Natural killer cell (primary cell): ENCODE measurements around the gene TRIM38. TPM values are rescaled to one million over a fixed set of nuclear protein-coding genes. Genes with fewer than 3 reads are reported as not detected.

ENCODE experiments used
- ATAC-seq, 3 donors: fragments of 150-1000 bp in 2 of 3; fragments of 200-7000 bp in 1 of 3; cut with Tn5 transposase; 1 replicate in 1 of 3; 2 replicates in 2 of 3; pipeline ENCODE4 v1.10.0; 2021; ENCODE audit warnings: mild to moderate bottlenecking in 2 of 3, moderate library complexity in 2 of 3
- DNase-seq, 2 donors: peaks; one replicate each; pipeline versions ENCODE4 v3.0.0 to v3.0.0-alpha.2; 2013 to 2021; ENCODE audit warnings: mixed read lengths in 1 of 2
- H3K27ac ChIP-seq: one replicate; pipeline ENCODE4 v1.5.1; 2013; ENCODE audit warnings: mild to moderate bottlenecking, low read length
- H3K27me3 ChIP-seq: one replicate; pipeline ENCODE4 v1.6.1; 2013; ENCODE audit warnings: low read length; ENCODE audit not compliant: control insufficient read depth, insufficient read depth
- H3K36me3 ChIP-seq: one replicate; pipeline ENCODE4 v1.6.1; 2013; ENCODE audit warnings: low read length; ENCODE audit not compliant: control insufficient read depth, insufficient read depth
- H3K4me1 ChIP-seq: one replicate; pipeline ENCODE4 v1.6.1; 2013; ENCODE audit warnings: low read length; ENCODE audit not compliant: control insufficient read depth, insufficient read depth
- H3K4me3 ChIP-seq: one replicate; pipeline ENCODE4 v1.5.1; 2013; ENCODE audit warnings: low read length
- H3K9me3 ChIP-seq: one replicate; pipeline ENCODE4 v1.6.1; 2013; ENCODE audit warnings: low read length; ENCODE audit not compliant: control insufficient read depth, insufficient read depth
- H3K27ac Mint-ChIP-seq, 2 donors: one replicate each; pipeline ENCODE4 v1.8.0; 2022; ENCODE audit warnings: mild to moderate bottlenecking in 2 of 2, mixed read lengths in 2 of 2, moderate library complexity in 1 of 2
- H3K27me3 Mint-ChIP-seq, 2 donors: one replicate each; pipeline ENCODE4 v1.8.0; 2022; ENCODE audit warnings: low read depth in 2 of 2, mixed read lengths in 2 of 2
- H3K36me3 Mint-ChIP-seq: one replicate; pipeline ENCODE4 v1.8.0; 2022; ENCODE audit warnings: mixed read lengths
- H3K4me1 Mint-ChIP-seq, 2 donors: one replicate each; pipeline ENCODE4 v1.8.0; 2022; ENCODE audit warnings: mixed read lengths in 2 of 2
- H3K4me3 Mint-ChIP-seq: one replicate; pipeline ENCODE4 v1.8.0; 2022; ENCODE audit warnings: mild to moderate bottlenecking, moderate library complexity, mixed read lengths
- H3K9me3 Mint-ChIP-seq, 2 donors: one replicate each; pipeline ENCODE4 v1.8.0; 2022; ENCODE audit warnings: mixed read lengths in 2 of 2
- WGBS: methylation state at CpG from one replicate; pipeline ENCODE4 v1.1.7; 2013; ENCODE audit warnings: missing lambda C conversion rate; ENCODE audit not compliant: insufficient coverage; 5-methylcytosine and 5-hydroxymethylcytosine counted together
- intact Hi-C: fragments of 100-400 bp; cut with micrococcal nuclease; formaldehyde crosslinking; loops from one replicate; pipeline ENCODE4 v1.14.2; 2022
- total RNA-seq, 4 donors: library from RNA; stranded (reverse); fragments of 120-200 nt in 1 of 4; gene quantifications; one replicate each; pipeline versions ENCODE4 v1.2.3 to v1.2.4, GENCODE V29; 2013 to 2022
- TF ChIP-seq, protein P1 (sequence below): fragments of 200-600 bp; IDR thresholded peaks from one replicate; pipeline ENCODE4 v1.8.0; 2022; ENCODE audit warnings: antibody characterized with exemption

Gene TRIM38
- total RNA-seq, 3 donors from 2014 or later (not counting 1 experiment from before 2014, with no cell fraction given) = 25.5 to 30.5 (median 27.1) TPM

DNA sequence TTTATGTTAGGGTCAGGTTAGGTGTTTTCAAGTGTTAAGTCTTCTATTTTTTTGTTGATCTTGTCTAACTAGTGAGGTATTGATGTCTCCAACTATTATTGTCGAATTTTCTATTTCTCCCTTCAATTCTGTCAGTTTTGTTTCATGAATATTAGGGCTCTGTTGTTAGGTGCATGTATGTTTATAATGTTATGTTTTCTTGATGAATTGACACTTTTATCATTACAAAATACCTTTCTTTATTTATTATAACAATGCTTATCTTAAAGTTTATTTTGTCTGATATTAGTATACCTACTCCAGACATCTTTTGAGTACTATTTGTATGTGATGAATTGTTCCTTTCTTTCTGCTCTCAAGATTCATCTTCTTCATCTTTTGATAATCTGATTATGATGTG lies 12.9 kb upstream of the TRIM38 start:
- TF ChIP-seq, protein P1, sequence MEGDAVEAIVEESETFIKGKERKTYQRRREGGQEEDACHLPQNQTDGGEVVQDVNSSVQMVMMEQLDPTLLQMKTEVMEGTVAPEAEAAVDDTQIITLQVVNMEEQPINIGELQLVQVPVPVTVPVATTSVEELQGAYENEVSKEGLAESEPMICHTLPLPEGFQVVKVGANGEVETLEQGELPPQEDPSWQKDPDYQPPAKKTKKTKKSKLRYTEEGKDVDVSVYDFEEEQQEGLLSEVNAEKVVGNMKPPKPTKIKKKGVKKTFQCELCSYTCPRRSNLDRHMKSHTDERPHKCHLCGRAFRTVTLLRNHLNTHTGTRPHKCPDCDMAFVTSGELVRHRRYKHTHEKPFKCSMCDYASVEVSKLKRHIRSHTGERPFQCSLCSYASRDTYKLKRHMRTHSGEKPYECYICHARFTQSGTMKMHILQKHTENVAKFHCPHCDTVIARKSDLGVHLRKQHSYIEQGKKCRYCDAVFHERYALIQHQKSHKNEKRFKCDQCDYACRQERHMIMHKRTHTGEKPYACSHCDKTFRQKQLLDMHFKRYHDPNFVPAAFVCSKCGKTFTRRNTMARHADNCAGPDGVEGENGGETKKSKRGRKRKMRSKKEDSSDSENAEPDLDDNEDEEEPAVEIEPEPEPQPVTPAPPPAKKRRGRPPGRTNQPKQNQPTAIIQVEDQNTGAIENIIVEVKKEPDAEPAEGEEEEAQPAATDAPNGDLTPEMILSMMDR = no peak
- WGBS = no CpG with 5 or more reads among the region's 1 CpG

DNA sequence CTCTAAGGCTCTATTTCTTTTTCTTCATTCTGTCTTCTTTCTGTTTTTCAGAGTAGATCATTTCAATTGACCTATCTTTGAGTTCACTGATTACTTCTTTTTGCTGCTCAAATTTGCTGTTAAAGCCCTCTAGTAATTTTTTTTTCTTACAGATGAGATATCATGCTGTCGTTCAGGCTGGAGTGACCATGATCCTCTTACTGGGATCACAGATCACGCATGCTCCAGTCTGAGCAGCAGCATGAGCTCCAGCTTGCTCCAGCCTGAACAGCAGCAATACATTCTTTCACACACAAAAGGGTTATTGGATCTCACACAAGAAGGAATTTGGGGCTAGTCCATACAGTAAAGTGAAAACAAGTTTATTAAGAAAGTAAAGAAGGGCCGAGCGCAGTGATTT lies 12.3 kb upstream of the TRIM38 start:
- H3K27ac Mint-ChIP-seq = no peak overlapping the region
- intact Hi-C loops = no loop called here
- no peaks in the 10 kb centered on the region for H3K36me3 Mint-ChIP-seq
- DNase-seq (no peak), ATAC-seq (no peak)
- H3K4me1 Mint-ChIP-seq = peaks cover 5 to 6% of the 10 kb centered on the region in 2 donors
- Histone ChIP-seq H3K4me1 (no peaks in the 10 kb centered on the region), H3K36me3 (no peaks in the 10 kb centered on the region), H3K27me3 (no peaks in the 10 kb centered on the region), H3K27ac (no peak overlapping the region), H3K9me3 (no peaks in the 10 kb centered on the region), H3K4me3 (no peak overlapping the region)
- H3K9me3 Mint-ChIP-seq = no peaks in the 10 kb centered on the region
- no peak overlapping the region for H3K4me3 Mint-ChIP-seq
- WGBS = 96% methylated on average over 4 of the region's 4 CpGs
- H3K27me3 Mint-ChIP-seq = peaks cover 12 to 19% of the 10 kb centered on the region in 2 donors
- TF ChIP-seq, protein P1 = no peak

More for the DNA sequence above, 12.9 kb upstream of the TRIM38 start:
- H3K9me3 ChIP-seq = no peaks in the 10 kb centered on the region
- DNase-seq = no peak
- H3K4me1 ChIP-seq = no peaks in the 10 kb centered on the region
- Mint-ChIP-seq H3K27me3 (peaks cover 12 to 24% of the 10 kb centered on the region in 2 donors), H3K9me3 (no peaks in the 10 kb centered on the region), H3K4me3 (no peak overlapping the region), H3K4me1 (peaks cover 5 to 6% of the 10 kb centered on the region in 2 donors), H3K27ac (no peak overlapping the region), H3K36me3 (no peaks in the 10 kb centered on the region)
- H3K4me3 ChIP-seq = no peak overlapping the region
- no peak overlapping the region for H3K27ac ChIP-seq
- H3K27me3 ChIP-seq = no peaks in the 10 kb centered on the region
- no peak for ATAC-seq
- no peaks in the 10 kb centered on the region for H3K36me3 ChIP-seq
- intact Hi-C loops = no loop called here

GRCh38 chr6:25951296-25952032 lies 11.1 kb upstream of the TRIM38 start:
- DNase-seq = no peak
- no peak overlapping the region for H3K4me3 ChIP-seq
- H3K4me3 Mint-ChIP-seq = no peak overlapping the region

More at GRCh38 chr6:25951296-25952032, 11.1 kb upstream of the TRIM38 start:
- Mint-ChIP-seq H3K27ac (no peak overlapping the region), H3K36me3 (no peaks in the 10 kb centered on the region), H3K27me3 (peaks cover 11 to 13% of the 10 kb centered on the region in 2 donors), H3K4me1 (peaks cover 3 to 4% of the 10 kb centered on the region in 2 donors), H3K9me3 (no peaks in the 10 kb centered on the region)
- Histone ChIP-seq H3K9me3 (no peaks in the 10 kb centered on the region), H3K27ac (no peak overlapping the region), H3K27me3 (no peaks in the 10 kb centered on the region), H3K4me1 (no peaks in the 10 kb centered on the region), H3K36me3 (no peaks in the 10 kb centered on the region)
- intact Hi-C loops = no loop called here
- TF ChIP-seq, protein P1 = no peak
- ATAC-seq = no peak
- WGBS = 88% methylated on average over 6 of the region's 7 CpGs
